GM13976 (cell line): ENCODE results near the gene CCNG2.

Experiments
- DNase-seq: peaks from one replicate; pipeline ENCODE4 v3.0.0; 2012; ENCODE audit warnings: low spot score
- in situ Hi-C: fragments of 300-500 bp; cut with MboI; formaldehyde crosslinking; loops from one replicate; pipeline ENCODE4 v1.12.0; 2022; ENCODE audit warnings: low sequenced_read_pairs, mixed read lengths, inconsistent platforms; ENCODE audit not compliant: unreplicated experiment
- TF ChIP-seq, protein P1 (sequence below): IDR thresholded peaks from 2 replicates; pipeline ENCODE4 v1.5.1; 2012; ENCODE audit warnings: borderline replicate concordance, mild to moderate bottlenecking; ENCODE audit not compliant: insufficient read depth; ENCODE audit errors: extremely low read depth, missing control alignments, control extremely low read depth

CCNG2 gene

DNA sequence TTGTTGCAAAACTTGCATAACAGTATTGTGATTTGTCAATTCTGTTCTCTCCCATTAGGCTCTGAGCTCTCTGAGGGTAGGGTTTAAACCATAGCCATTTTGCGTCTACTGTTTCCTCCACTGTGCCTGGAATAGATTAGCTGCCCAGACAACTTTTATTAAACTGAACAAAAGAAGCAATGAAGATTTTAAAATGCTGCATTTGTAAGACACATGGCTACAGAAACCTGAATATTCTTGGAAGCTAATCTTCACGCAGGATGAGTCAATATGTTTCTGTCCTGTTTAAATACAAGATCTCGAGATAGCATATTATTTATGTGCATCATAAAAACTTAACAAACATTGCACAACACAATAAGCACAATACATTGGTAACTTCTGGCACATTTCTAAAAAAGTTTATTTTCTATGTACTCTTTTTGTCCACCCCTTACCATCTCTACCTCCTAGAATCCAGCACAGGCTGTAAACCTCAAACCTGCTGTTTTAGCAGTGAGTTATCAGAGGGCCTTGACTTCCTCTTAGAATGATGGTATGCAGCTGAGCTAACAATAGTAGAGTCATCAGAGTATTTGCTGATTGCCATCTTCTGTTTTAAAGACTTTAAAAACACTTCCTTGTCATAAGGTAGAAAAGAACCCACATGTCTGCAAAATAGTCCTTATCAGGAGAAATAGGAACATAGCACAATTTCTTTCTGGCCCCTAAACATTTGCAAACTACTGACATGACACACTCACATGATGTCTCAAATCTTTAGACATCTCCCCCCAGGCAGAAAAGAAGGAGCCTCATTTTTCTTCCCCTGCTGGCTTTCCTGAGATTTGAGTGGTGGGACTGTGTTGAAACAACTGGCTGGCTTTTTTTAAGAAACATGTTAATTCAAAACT lies 10.6 kb upstream of the CCNG2 start:
- in situ Hi-C loops, result no loop called here
- TF ChIP-seq, protein P1, sequence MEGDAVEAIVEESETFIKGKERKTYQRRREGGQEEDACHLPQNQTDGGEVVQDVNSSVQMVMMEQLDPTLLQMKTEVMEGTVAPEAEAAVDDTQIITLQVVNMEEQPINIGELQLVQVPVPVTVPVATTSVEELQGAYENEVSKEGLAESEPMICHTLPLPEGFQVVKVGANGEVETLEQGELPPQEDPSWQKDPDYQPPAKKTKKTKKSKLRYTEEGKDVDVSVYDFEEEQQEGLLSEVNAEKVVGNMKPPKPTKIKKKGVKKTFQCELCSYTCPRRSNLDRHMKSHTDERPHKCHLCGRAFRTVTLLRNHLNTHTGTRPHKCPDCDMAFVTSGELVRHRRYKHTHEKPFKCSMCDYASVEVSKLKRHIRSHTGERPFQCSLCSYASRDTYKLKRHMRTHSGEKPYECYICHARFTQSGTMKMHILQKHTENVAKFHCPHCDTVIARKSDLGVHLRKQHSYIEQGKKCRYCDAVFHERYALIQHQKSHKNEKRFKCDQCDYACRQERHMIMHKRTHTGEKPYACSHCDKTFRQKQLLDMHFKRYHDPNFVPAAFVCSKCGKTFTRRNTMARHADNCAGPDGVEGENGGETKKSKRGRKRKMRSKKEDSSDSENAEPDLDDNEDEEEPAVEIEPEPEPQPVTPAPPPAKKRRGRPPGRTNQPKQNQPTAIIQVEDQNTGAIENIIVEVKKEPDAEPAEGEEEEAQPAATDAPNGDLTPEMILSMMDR, result no peak
- DNase-seq, result no peak

DNA sequence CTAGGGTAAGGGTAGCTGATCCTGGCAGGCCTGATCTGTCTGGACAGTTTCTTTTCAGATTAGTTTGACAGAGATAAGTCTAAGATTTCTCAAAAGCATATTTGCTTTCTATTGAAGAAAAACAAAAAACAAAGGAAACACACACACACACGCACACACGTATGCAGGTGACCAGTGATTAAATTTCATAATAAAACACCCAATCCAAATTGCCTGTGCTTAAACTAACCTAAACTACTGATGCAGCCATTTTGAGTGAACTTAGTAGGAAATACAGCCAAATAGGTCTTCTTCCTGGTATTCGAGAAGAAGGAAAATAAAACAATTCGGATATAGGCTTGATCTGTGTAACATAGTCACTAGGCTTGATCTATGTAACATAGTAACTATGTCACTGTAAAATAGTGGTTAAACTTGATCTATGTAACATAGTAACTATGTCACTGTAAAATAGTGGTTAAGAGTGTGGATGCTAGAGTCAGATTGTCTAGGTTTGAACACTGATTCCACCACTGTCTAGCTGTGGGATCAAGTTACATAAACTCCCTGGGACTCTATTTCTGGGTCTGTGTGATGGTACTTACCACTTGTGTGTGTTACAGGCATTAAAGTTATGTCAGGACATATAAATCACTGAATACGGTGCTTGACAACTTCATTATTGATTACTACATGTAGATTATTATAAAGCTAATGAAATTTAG lies 9.8 kb upstream of the CCNG2 start:
- in situ Hi-C loops, result no loop called here
- TF ChIP-seq, protein P1, result no peak
- no peak for DNase-seq

DNA sequence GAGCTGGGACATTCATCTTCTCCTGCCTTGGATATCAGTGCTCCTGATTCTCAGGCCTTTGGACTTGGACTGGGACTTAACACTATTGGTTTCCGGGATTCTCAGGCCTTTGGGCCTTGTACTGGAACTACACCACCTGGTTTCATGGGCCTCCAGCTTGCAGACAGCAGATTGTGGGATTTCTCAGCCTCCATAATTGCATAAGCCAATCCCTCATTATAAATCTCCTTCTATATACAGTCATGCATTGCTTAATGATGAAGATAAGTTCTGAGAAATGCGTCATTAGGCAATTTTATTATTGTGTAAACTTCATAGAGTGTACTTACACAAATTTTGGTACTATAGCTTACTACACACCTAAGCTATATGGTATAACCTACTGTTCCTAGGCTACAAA lies 8.9 kb upstream of the CCNG2 start:
- no peak for DNase-seq
- TF ChIP-seq, protein P1, result no peak
- in situ Hi-C loops, result no loop called here

GRCh38 chr4:77149789-77150188 lies 7.2 kb upstream of the CCNG2 start:
- TF ChIP-seq, protein P1, result no peak
- in situ Hi-C loops, result no loop called here
- DNase-seq, result no peak

DNA sequence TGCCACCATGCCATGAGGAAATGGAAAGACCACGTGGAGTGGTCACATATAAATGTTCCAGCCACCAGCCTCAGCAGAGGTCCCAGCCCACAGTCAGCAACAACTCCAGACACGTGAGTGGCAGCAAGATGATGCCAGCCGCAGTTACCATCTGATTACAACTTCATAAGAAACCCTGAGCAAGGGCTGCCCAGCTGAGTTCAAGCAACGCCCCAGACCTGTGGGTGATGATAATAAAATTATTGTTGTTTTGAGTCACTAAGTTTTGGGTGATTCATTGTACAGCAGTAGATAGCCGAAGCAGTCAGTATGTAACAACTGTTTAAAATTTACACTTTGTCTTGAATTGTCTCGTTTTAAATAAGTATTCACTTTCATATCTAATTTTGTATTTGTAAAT lies 5.8 kb upstream of the CCNG2 start:
- in situ Hi-C loops, result no loop called here

DNA sequence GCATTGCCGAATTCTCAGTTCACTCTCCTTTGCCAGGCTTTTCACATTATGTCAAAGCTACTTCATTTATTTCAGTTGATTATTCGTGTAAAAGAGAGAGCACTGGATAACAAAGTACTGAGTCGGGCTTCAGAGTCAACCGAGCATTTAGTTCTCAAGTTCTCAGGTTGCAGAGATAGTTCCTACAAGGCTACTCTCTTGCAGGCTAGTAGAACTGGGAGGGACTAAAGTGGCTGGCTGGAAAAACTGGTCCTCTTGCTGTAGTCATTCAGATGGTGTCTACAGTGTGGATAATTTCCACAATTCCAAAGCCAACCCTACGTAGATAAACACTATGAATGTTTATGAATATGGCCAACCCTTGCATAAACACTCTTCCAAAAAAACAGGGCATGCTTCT lies 4.6 kb upstream of the CCNG2 start:
- DNase-seq, result no peak
- in situ Hi-C loops, result no loop called here
- TF ChIP-seq, protein P1, result no peak

More for the DNA sequence above, 5.8 kb upstream of the CCNG2 start:
- DNase-seq, result no peak
- TF ChIP-seq, protein P1, result no peak
